Stimulated activated CD4-positive, alpha-beta T cell treated with anti-CD3 and anti-CD28 coated beads, Interleukin-12 subunit alpha, Interleukin-12 subunit beta, amount 100 ng/mL, for 24 hours (primary cell): ENCODE results near the gene KLF14.
A peak's percentile ranks its signal among the peaks of the same experiment; 100 is the strongest.
"Not testable (repeated sequence)": the region's sequence is repeated elsewhere in the genome, so short reads cannot be mapped to it uniquely, and the experiment has no call there.

Experiments
- DNase-seq, 2 experiments: peaks; one replicate each; pipeline ENCODE4 v3.0.0-alpha.2; 2020; ENCODE audit warnings: low read depth in 2 of 2

Gene KLF14

GRCh38 chr7:130733931-130734814 is at the start of gene KLF14:
Gene KLF14, minus strand, starts transcription at chr7:130734207. Its CDS starts 174 bp downstream, at chr7:130734033.
- peak in 1 of 2 experiments; percentile 16 for DNase-seq

GRCh38 chr7:130781346-130781745 is 47.3 kb upstream of the KLF14 start:
- no peak for DNase-seq

- DNase-seq, result no peak
These were observed 43.4 kb upstream of the KLF14 start for GRCh38 chr7:130777426-130777825.

GRCh38 chr7:130772456-130772855 is 38.4 kb upstream of the KLF14 start:
- not testable (repeated sequence) for DNase-seq

- DNase-seq, result no peak
These were observed 34.8 kb upstream of the KLF14 start for GRCh38 chr7:130768854-130769253.

- DNase-seq, result not testable (repeated sequence)
These were observed 30.6 kb upstream of the KLF14 start for GRCh38 chr7:130764569-130764968.

- no peak for DNase-seq
These were observed 24.5 kb upstream of the KLF14 start for GRCh38 chr7:130758429-130759056.

- no peak for DNase-seq
These were observed 22.3 kb upstream of the KLF14 start for GRCh38 chr7:130756316-130756715.

- DNase-seq, result no peak
These were observed 18.4 kb upstream of the KLF14 start for GRCh38 chr7:130752424-130752823.

GRCh38 chr7:130750755-130751154 is 16.7 kb upstream of the KLF14 start:
- DNase-seq, result no peak

GRCh38 chr7:130748531-130749389 is 14.8 kb upstream of the KLF14 start:
- DNase-seq, result no peak

GRCh38 chr7:130741331-130741995 is 7.5 kb upstream of the KLF14 start:
- no peak for DNase-seq

- no peak for DNase-seq
These were observed 6.6 kb upstream of the KLF14 start for GRCh38 chr7:130740606-130741005.

GRCh38 chr7:130736298-130736900 is 2.4 kb upstream of the KLF14 start:
- DNase-seq, result no peak

- DNase-seq, result no peak
These were observed 1.1 kb upstream of the KLF14 start for GRCh38 chr7:130734815-130735716.

- DNase-seq, result peak in 1 of 2 experiments; percentile 24
These were observed 752 bp downstream of the KLF14 start for GRCh38 chr7:130732980-130733930.

- DNase-seq, result no peak
These were observed 10.2 kb downstream of the KLF14 start for GRCh38 chr7:130723784-130724183.

- peak in 1 of 2 experiments; percentile 14 for DNase-seq
These were observed 12.3 kb downstream of the KLF14 start for GRCh38 chr7:130721486-130722277.
